Muscle layer of colon (tissue), 2 donors: ENCODE results near the gene KRTAP10-9.
"Not testable (repeated sequence)": the region's sequence is repeated elsewhere in the genome, so short reads cannot be mapped to it uniquely, and the experiment has no call there.

ENCODE experiments used
- H3K27ac ChIP-seq: one replicate; pipeline ENCODE4 v1.7.0; 2013; ENCODE audit warnings: low read depth, mild to moderate bottlenecking, low read length, moderate library complexity
- H3K27me3 ChIP-seq, 2 donors: one replicate each; pipeline ENCODE4 v1.7.0; 2013; ENCODE audit warnings: low read length in 2 of 2, mild to moderate bottlenecking in 2 of 2; ENCODE audit not compliant: insufficient read depth in 2 of 2, control insufficient read depth in 1 of 2
- H3K36me3 ChIP-seq: one replicate; pipeline ENCODE4 v1.7.0; 2013; ENCODE audit warnings: mild to moderate bottlenecking, low read length; ENCODE audit not compliant: insufficient read depth
- H3K4me1 ChIP-seq: one replicate; pipeline ENCODE4 v1.7.0; 2013; ENCODE audit warnings: mild to moderate bottlenecking, low read length; ENCODE audit not compliant: insufficient read depth
- H3K4me3 ChIP-seq, 2 donors: one replicate each; pipeline ENCODE4 v1.7.0; 2013; ENCODE audit warnings: low read length in 2 of 2, low read depth in 1 of 2, mild to moderate bottlenecking in 1 of 2, moderate library complexity in 1 of 2
- H3K9ac ChIP-seq: one replicate; pipeline ENCODE4 v1.7.0; 2013; ENCODE audit warnings: low read length
- H3K9me3 ChIP-seq: one replicate; pipeline ENCODE4 v1.7.0; 2013; ENCODE audit warnings: mild to moderate bottlenecking, low read length
- donor health status: abdominal sarcoma.
- donor health status: Adenocarcinoma of cecum.

Gene KRTAP10-9

GRCh38 chr21:44637018-44637850 is 10.3 kb downstream of the KRTAP10-9 start, which contains the start of gene KRTAP10-10:
Gene KRTAP10-10, plus strand, starts transcription at chr21:44637356. Its CDS starts 62 bp downstream, at chr21:44637418.
- Histone ChIP-seq H3K27me3 (peaks cover 0 to 4% of the 10 kb centered on the region in 2 donors), H3K4me3 (no peak within 1 kb of the TSS), H3K27ac (no peak within 1 kb of the TSS), H3K36me3 (no peaks in the 10 kb centered on the region), H3K4me1 (no peaks in the 10 kb centered on the region), H3K9me3 (no peaks in the 10 kb centered on the region), H3K9ac (no peak within 1 kb of the TSS)

- not testable (repeated sequence) for H3K4me3 ChIP-seq, H3K4me1 ChIP-seq, H3K27me3 ChIP-seq, H3K36me3 ChIP-seq, H3K9ac ChIP-seq, H3K9me3 ChIP-seq, H3K27ac ChIP-seq
These were observed 11.0 kb downstream of the KRTAP10-9 start for GRCh38 chr21:44637851-44638348.

- H3K4me3 ChIP-seq, H3K27me3 ChIP-seq, H3K4me1 ChIP-seq, H3K27ac ChIP-seq, H3K36me3 ChIP-seq, H3K9me3 ChIP-seq, H3K9ac ChIP-seq: not testable (repeated sequence)
These were observed 11.8 kb downstream of the KRTAP10-9 start for GRCh38 chr21:44638506-44639330.

- Histone ChIP-seq H3K27me3 (peaks cover 0 to 4% of the 10 kb centered on the region in 2 donors), H3K4me3 (no peak overlapping the region), H3K9ac (no peak overlapping the region), H3K36me3 (no peaks in the 10 kb centered on the region), H3K27ac (no peak overlapping the region), H3K4me1 (no peaks in the 10 kb centered on the region), H3K9me3 (no peaks in the 10 kb centered on the region)
These were observed 12.4 kb downstream of the KRTAP10-9 start for GRCh38 chr21:44639331-44639655.

- H3K4me3 ChIP-seq = no peak overlapping the region
- no peaks in the 10 kb centered on the region for H3K36me3 ChIP-seq
- peaks cover 9% of the 10 kb centered on the region for H3K9me3 ChIP-seq
- H3K9ac ChIP-seq = no peak overlapping the region
- H3K4me1 ChIP-seq = no peaks in the 10 kb centered on the region
- peaks cover 0 to 4% of the 10 kb centered on the region in 2 donors for H3K27me3 ChIP-seq
- no peak overlapping the region for H3K27ac ChIP-seq
These were observed 13.9 kb downstream of the KRTAP10-9 start for GRCh38 chr21:44640761-44641160.

- Histone ChIP-seq H3K27ac (no peak overlapping the region), H3K4me1 (no peaks in the 10 kb centered on the region), H3K36me3 (no peaks in the 10 kb centered on the region), H3K9me3 (peaks cover 9% of the 10 kb centered on the region), H3K9ac (no peak overlapping the region), H3K4me3 (no peak overlapping the region), H3K27me3 (peaks cover 0 to 7% of the 10 kb centered on the region in 2 donors)
These were observed 16.9 kb downstream of the KRTAP10-9 start for GRCh38 chr21:44643741-44644310.

- Histone ChIP-seq H3K4me3 (no peak overlapping the region), H3K9ac (no peak overlapping the region), H3K4me1 (no peaks in the 10 kb centered on the region), H3K9me3 (peaks cover 9% of the 10 kb centered on the region), H3K27ac (no peak overlapping the region), H3K27me3 (peaks cover 0 to 7% of the 10 kb centered on the region in 2 donors), H3K36me3 (no peaks in the 10 kb centered on the region)
These were observed 18.0 kb downstream of the KRTAP10-9 start for GRCh38 chr21:44644878-44645277.

GRCh38 chr21:44646366-44647221 is 19.7 kb downstream of the KRTAP10-9 start, which contains the start of gene KRTAP10-11:
Gene KRTAP10-11, plus strand, starts transcription at chr21:44646414. Its CDS starts 45 bp downstream, at chr21:44646459.
- H3K36me3 ChIP-seq, H3K27me3 ChIP-seq, H3K9ac ChIP-seq, H3K9me3 ChIP-seq, H3K4me3 ChIP-seq, H3K4me1 ChIP-seq, H3K27ac ChIP-seq: not testable (repeated sequence)

GRCh38 chr21:44647222-44647552 is 20.3 kb downstream of the KRTAP10-9 start:
- Histone ChIP-seq H3K36me3 (no peaks in the 10 kb centered on the region), H3K9me3 (peaks cover 9% of the 10 kb centered on the region), H3K27me3 (peaks cover 0 to 7% of the 10 kb centered on the region in 2 donors), H3K4me3 (no peak overlapping the region), H3K4me1 (no peaks in the 10 kb centered on the region), H3K27ac (no peak overlapping the region), H3K9ac (no peak overlapping the region)

GRCh38 chr21:44648557-44649311 is 21.8 kb downstream of the KRTAP10-9 start:
- Histone ChIP-seq H3K9ac (no peak overlapping the region), H3K36me3 (no peaks in the 10 kb centered on the region), H3K4me1 (no peaks in the 10 kb centered on the region), H3K27me3 (peaks cover 0 to 7% of the 10 kb centered on the region in 2 donors), H3K9me3 (peaks cover 9% of the 10 kb centered on the region), H3K4me3 (no peak overlapping the region), H3K27ac (no peak overlapping the region)
